OCI-LY3 (cell line): ENCODE measurements around the gene DDX25.

Experiments
- EZH2phosphoT487 ChIP-seq: fragments of 200-600 bp; shearing (Covaris generic); IDR thresholded peaks from 2 replicates; pipeline ENCODE4 v1.6.1; 2018; ENCODE audit warnings: antibody characterized with exemption, mixed run types, low read depth
- TF ChIP-seq, protein P1 (sequence below): fragments of 200-600, 300-600 bp; sonication (generic); IDR thresholded peaks from 2 replicates; pipeline ENCODE4 v1.5.1; 2014; ENCODE audit warnings: antibody characterized with exemption, low read length, low read depth

GRCh38 chr11:125942771-125943428, 38.6 kb downstream of the DDX25 start:
- TF ChIP-seq, protein P1, sequence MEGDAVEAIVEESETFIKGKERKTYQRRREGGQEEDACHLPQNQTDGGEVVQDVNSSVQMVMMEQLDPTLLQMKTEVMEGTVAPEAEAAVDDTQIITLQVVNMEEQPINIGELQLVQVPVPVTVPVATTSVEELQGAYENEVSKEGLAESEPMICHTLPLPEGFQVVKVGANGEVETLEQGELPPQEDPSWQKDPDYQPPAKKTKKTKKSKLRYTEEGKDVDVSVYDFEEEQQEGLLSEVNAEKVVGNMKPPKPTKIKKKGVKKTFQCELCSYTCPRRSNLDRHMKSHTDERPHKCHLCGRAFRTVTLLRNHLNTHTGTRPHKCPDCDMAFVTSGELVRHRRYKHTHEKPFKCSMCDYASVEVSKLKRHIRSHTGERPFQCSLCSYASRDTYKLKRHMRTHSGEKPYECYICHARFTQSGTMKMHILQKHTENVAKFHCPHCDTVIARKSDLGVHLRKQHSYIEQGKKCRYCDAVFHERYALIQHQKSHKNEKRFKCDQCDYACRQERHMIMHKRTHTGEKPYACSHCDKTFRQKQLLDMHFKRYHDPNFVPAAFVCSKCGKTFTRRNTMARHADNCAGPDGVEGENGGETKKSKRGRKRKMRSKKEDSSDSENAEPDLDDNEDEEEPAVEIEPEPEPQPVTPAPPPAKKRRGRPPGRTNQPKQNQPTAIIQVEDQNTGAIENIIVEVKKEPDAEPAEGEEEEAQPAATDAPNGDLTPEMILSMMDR = no peak
- TF ChIP-seq EZH2phosphoT487 = no peak
